GM12878 (cell line): ENCODE measurements around the gene PLCB4. TPM values are rescaled to one million over a fixed set of nuclear protein-coding genes. Genes with fewer than 3 reads are reported as not detected.

Source experiments
- ATAC-seq: fragments of 200-7000 bp; cut with Tn5 transposase; 3 replicates; pipeline ENCODE4 v1.9.1; 2020; ENCODE audit warnings: mild to moderate bottlenecking, moderate library complexity
- BruUV-seq: library from RNA; stranded (reverse); fragments of 400-500 nt; replicated peaks from 2 replicates; lab custom pipeline; 2021; lab: Mats Ljungman, UMichigan
- CTCF ChIA-PET: fragments of 300-600 bp; sonication (Branson Sonifier 250); formaldehyde crosslinking; extraction: SDS; loops from one replicate; lab custom pipeline; 2021; ENCODE audit warnings: inconsistent platforms; lab: Yijun Ruan, JAX
- POLR2A ChIA-PET: fragments of 350-600 bp; formaldehyde crosslinking; extraction: SDS; loops from one replicate; lab custom pipeline; 2021; ENCODE audit warnings: inconsistent platforms; lab: Charles Lee
- RAD21 ChIA-PET: fragments of 300-600 bp; sonication (Branson Sonifier 250); formaldehyde crosslinking; loops from one replicate; lab custom pipeline; 2023; ENCODE audit warnings: antibody characterized with exemption; ENCODE audit not compliant: unreplicated experiment; lab: Charles Lee
- SMC1A ChIA-PET: fragments of 300-600 bp; sonication (Branson Sonifier 250); formaldehyde crosslinking; loops from one replicate; lab custom pipeline; 2023; ENCODE audit not compliant: unreplicated experiment, uncharacterized antibody; lab: Charles Lee
- DNase-seq: peaks from one replicate; pipeline ENCODE4 v3.0.0-alpha.2; 2011; ENCODE audit warnings: low read depth, low spot score
- FAIRE-seq: peaks from 3 replicates; lab custom pipeline; 2011; peaks lifted over from hg19 to GRCh38; lab: Jason Lieb, UNC
- H2AFZ ChIP-seq: 2 replicates; pipeline ENCODE4 v1.6.0; 2011; ENCODE audit warnings: low read depth, low read length, control low read depth; ENCODE audit not compliant: control insufficient read depth
- H3K27ac ChIP-seq: 2 replicates; pipeline ENCODE4 v1.5.1; 2011; ENCODE audit warnings: control low read depth; ENCODE audit not compliant: control insufficient read depth, insufficient read depth
- H3K27me3 ChIP-seq, 2 experiments: replicated peaks in 1 of 2; 2 replicates each; pipeline versions ENCODE4 v1.6.0 to v1.6.1; 2011; ENCODE audit warnings: low read length in 1 of 2; ENCODE audit not compliant: control insufficient read depth in 2 of 2, insufficient read depth in 2 of 2
- H3K36me3 ChIP-seq, 2 experiments: 2 replicates each; pipeline ENCODE4 v1.5.1; 2011; ENCODE audit warnings: low read length in 1 of 2; ENCODE audit not compliant: control insufficient read depth in 2 of 2, insufficient read depth in 2 of 2
- H3K4me1 ChIP-seq: 2 replicates; pipeline ENCODE4 v1.6.1; 2011; ENCODE audit warnings: mild to moderate bottlenecking, low read length, moderate library complexity, mixed read lengths; ENCODE audit not compliant: control insufficient read depth, insufficient read depth
- H3K4me2 ChIP-seq: 2 replicates; pipeline ENCODE4 v1.6.0; 2011; ENCODE audit warnings: control low read depth; ENCODE audit not compliant: control insufficient read depth, insufficient read depth
- H3K4me3 ChIP-seq: fragments of 200-600 bp; sonication (generic); 2 replicates; pipeline ENCODE4 v1.5.1; 2016
- H3K79me2 ChIP-seq: 2 replicates; pipeline ENCODE4 v1.6.0; 2011; ENCODE audit warnings: low read length; ENCODE audit not compliant: control insufficient read depth, insufficient read depth
- H3K9ac ChIP-seq: 2 replicates; pipeline ENCODE4 v1.8.0; 2011; ENCODE audit warnings: low read length, control low read depth, mixed read lengths; ENCODE audit not compliant: control insufficient read depth, insufficient read depth
- H3K9me3 ChIP-seq: replicated peaks from 3 replicates; pipeline ENCODE4 v1.5.1; 2011; ENCODE audit warnings: mild to moderate bottlenecking, low read length; ENCODE audit not compliant: control insufficient read depth, insufficient read depth
- H4K20me1 ChIP-seq: 2 replicates; pipeline ENCODE4 v1.6.0; 2011; ENCODE audit not compliant: control insufficient read depth, insufficient read depth
- BACH1 ChIP-seq: fragments of 450-650 bp; IDR thresholded peaks from 2 replicates; pipeline ENCODE4 v1.6.1; 2017; ENCODE audit warnings: mild to moderate bottlenecking, borderline replicate concordance
- FOS ChIP-seq: IDR thresholded peaks from 3 replicates; pipeline ENCODE4 v1.6.1; 2011; ENCODE audit warnings: borderline replicate concordance; ENCODE audit not compliant: insufficient read length; ENCODE audit errors: extremely low read depth
- GABPA ChIP-seq: IDR thresholded peaks from 2 replicates; pipeline ENCODE4 v1.6.1; 2014; ENCODE audit warnings: antibody characterized with exemption, low read depth, mild to moderate bottlenecking, inconsistent platforms
- HCFC1 ChIP-seq: fragments of 150-350 bp; IDR thresholded peaks from 2 replicates; pipeline ENCODE4 v1.6.1; 2014; ENCODE audit warnings: low read length
- MTA2 ChIP-seq: fragments of 450-650 bp; IDR thresholded peaks from 2 replicates; pipeline ENCODE4 v1.6.1; 2016; ENCODE audit warnings: low read depth, mild to moderate bottlenecking, moderate library complexity
- NR2C2 ChIP-seq: IDR thresholded peaks from 2 replicates; pipeline ENCODE4 v1.6.1; 2011; ENCODE audit warnings: borderline replicate concordance, low read depth; ENCODE audit not compliant: control insufficient read depth, insufficient read length
- PML ChIP-seq: IDR thresholded peaks from 2 replicates; pipeline ENCODE4 v1.6.1; 2012; ENCODE audit warnings: low read length, inconsistent platforms
- SMAD1 ChIP-seq: fragments of 450-650 bp; IDR thresholded peaks from 2 replicates; pipeline ENCODE4 v1.6.1; 2018; ENCODE audit warnings: mild to moderate bottlenecking, low read depth; ENCODE audit not compliant: partially characterized antibody
- SMC3 ChIP-seq: IDR thresholded peaks from 2 replicates; pipeline ENCODE4 v1.6.1; 2011; ENCODE audit warnings: low read length, improper control_type of control experiment, borderline replicate concordance
- TAF1 ChIP-seq: IDR thresholded peaks from 2 replicates; pipeline ENCODE4 v1.6.1; 2011; ENCODE audit warnings: mild to moderate bottlenecking, low read depth, low read length, borderline replicate concordance
- TCF7 ChIP-seq: IDR thresholded peaks from 2 replicates; pipeline ENCODE4 v1.6.1; 2014; ENCODE audit warnings: antibody characterized with exemption, borderline replicate concordance
- WGBS: methylation state at CpG from one replicate; pipeline ENCODE4 v1.1.6; 2016; ENCODE audit warnings: low lambda C conversion rate; ENCODE audit not compliant: insufficient replicate concordance, insufficient coverage; ENCODE audit errors: missing lambda C conversion rate; 5-methylcytosine and 5-hydroxymethylcytosine counted together
- in situ Hi-C: fragments of 300-500 bp; cut with MboI; formaldehyde crosslinking; loops from 9 replicates; pipeline ENCODE4 v1.14.3; 2018; ENCODE audit warnings: mixed read lengths
- intact Hi-C: fragments of 100-400 bp; cut with micrococcal nuclease; formaldehyde crosslinking; loops from one replicate; pipeline ENCODE4 v1.14.2; 2022; ENCODE audit not compliant: unreplicated experiment
- polyA plus RNA-seq, 11 experiments: library from polyadenylated mRNA; depleted of rRNA in 4 of 11; unstranded in 6 of 11; stranded (reverse) in 5 of 11; fragments of >200 nt; fragmentation: Nextera tagmentation in 4 of 11; fragmentation: Illumina TruSeq in 1 of 11; extraction: Ambion mirVana in 4 of 11; extraction: Trizol in 1 of 11; gene quantifications; 1 replicate in 1 of 11; 2 replicates in 10 of 11; pipeline versions ENCODE4 v1.2.1 to v1.2.3, GENCODE V29; 2011 to 2016; ENCODE audit warnings: inconsistent platforms in 2 of 11, missing spikeins in 2 of 11, low read depth in 1 of 11
- total RNA-seq, 4 experiments: library from RNA; depleted of rRNA in 3 of 4; stranded (reverse); fragments of >200 nt in 3 of 4; fragmentation: Illumina TruSeq in 1 of 4; extraction: Trizol in 1 of 4; gene quantifications; 2 replicates each; pipeline versions ENCODE4 v1.2.1 to v1.2.3, GENCODE V29; 2013 to 2021
- TF ChIP-seq, protein P1 (sequence below): IDR thresholded peaks from 2 replicates; pipeline ENCODE4 v1.6.1; 2012; ENCODE audit warnings: low read depth, low read length, improper control_type of control experiment
- TF ChIP-seq, protein P2 (sequence below): fragments of 450-650 bp; IDR thresholded peaks from 2 replicates; pipeline ENCODE4 v1.6.1; 2017; ENCODE audit warnings: mild to moderate bottlenecking, low read depth, inconsistent platforms; ENCODE audit not compliant: poor library complexity, severe bottlenecking

The PLCB4 gene
- total and polyA plus RNA-seq, 10 of the 15 experiments (the other 5 are each of a cell fraction or from before 2014, with no cell fraction given) = not detected

DNA sequence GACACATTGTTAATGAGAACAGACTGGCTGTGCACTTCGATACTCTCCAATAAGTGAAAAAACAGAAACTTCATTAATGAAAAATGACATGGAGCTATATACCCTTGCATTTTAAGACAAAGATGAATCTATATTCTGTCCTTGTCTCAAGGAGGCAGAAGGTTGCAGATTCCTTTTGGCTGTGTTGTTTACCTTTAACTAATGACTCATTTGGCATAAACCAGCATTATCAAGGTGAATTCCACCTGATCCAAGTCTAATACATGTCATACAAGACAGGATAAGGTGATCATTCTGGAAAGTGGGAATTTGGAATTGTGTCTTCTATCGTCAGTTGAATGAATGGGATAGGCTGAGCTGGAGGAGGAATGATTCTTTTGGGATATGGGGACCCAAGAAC is 192.9 kb downstream of the PLCB4 start:
- H3K36me3 ChIP-seq = no peaks in the 10 kb centered on the region
- BruUV-seq = no TSS peak
- H2AFZ ChIP-seq = no peak overlapping the region
- DNase-seq (no peak), ATAC-seq (no peak), FAIRE-seq (no peak)
- H3K4me1 ChIP-seq = no peaks in the 10 kb centered on the region
- H3K4me2 ChIP-seq = no peak overlapping the region
- in situ Hi-C loops = no loop called here
- no peaks in the 10 kb centered on the region for H4K20me1 ChIP-seq
- H3K27ac ChIP-seq = no peak overlapping the region
- ChIA-PET CTCF (no interaction called here), SMC1A (no interaction called here), RAD21 (no interaction called here), POLR2A (no interaction called here)
- WGBS = 0% methylated on average over 2 of the region's 2 CpGs
- intact Hi-C loops = no loop called here
- no peak overlapping the region for H3K4me3 ChIP-seq
- TF ChIP-seq, protein P1, sequence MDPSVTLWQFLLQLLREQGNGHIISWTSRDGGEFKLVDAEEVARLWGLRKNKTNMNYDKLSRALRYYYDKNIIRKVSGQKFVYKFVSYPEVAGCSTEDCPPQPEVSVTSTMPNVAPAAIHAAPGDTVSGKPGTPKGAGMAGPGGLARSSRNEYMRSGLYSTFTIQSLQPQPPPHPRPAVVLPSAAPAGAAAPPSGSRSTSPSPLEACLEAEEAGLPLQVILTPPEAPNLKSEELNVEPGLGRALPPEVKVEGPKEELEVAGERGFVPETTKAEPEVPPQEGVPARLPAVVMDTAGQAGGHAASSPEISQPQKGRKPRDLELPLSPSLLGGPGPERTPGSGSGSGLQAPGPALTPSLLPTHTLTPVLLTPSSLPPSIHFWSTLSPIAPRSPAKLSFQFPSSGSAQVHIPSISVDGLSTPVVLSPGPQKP = no peak
- TF ChIP-seq SMC3 = no peak
- no peak for TF ChIP-seq TAF1
- TF ChIP-seq, protein P2, sequence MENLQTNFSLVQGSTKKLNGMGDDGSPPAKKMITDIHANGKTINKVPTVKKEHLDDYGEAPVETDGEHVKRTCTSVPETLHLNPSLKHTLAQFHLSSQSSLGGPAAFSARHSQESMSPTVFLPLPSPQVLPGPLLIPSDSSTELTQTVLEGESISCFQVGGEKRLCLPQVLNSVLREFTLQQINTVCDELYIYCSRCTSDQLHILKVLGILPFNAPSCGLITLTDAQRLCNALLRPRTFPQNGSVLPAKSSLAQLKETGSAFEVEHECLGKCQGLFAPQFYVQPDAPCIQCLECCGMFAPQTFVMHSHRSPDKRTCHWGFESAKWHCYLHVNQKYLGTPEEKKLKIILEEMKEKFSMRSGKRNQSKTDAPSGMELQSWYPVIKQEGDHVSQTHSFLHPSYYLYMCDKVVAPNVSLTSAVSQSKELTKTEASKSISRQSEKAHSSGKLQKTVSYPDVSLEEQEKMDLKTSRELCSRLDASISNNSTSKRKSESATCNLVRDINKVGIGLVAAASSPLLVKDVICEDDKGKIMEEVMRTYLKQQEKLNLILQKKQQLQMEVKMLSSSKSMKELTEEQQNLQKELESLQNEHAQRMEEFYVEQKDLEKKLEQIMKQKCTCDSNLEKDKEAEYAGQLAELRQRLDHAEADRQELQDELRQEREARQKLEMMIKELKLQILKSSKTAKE = no peak
- no peak for TF ChIP-seq SMAD1
- no peak for TF ChIP-seq GABPA
- no peak for TF ChIP-seq FOS
- no peak for TF ChIP-seq HCFC1
- no peak for TF ChIP-seq TCF7
- no peak for TF ChIP-seq BACH1
- TF ChIP-seq NR2C2 = no peak
- TF ChIP-seq PML = no peak
- no peak for TF ChIP-seq MTA2
- H3K27me3 ChIP-seq = no peaks in the 10 kb centered on the region
- H3K9me3 ChIP-seq = no peaks in the 10 kb centered on the region
- no peak overlapping the region for H3K9ac ChIP-seq
- H3K79me2 ChIP-seq = no peaks in the 10 kb centered on the region
